ENCODE data around the gene PSD.

The PSD gene

DNA sequence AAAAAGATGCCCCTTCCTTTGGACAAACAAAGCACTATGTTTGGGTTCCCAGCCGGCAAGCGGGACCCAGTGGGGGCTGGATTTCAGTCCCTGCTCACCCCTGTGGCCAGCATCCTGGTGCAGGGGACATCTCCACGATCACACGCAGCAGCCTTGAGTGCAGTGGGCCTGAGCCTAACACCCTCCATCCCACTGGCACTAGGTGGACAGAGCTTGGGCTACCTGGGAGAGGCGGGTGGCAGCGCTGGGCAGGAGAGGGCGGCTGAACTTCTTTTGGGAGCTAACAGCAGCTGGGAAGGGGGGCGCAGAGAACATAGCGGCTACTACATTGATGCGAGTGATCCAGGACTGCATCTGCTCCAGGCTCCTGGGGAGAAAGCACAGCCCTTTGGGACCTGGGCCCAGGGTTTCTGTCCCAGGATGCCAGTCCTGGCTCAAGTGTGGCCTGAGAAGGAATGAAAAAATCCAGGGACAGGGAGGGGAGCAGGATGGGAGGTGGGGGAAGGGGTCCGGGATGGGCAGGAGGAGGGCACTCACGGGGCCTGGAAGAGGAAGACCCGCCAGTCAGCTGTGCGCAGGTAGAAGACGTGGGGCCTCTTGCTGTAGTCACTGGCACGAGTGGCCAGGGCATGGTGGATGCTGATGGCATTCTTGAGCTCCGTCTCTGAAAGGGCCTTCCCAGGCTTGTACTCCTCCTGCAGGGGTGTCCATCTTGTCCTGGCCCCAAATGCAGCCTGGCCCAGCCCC lies 14.1 kb downstream of the PSD start:
- no peak for DNase-seq (ENCODE audit: low spot score)

- no peak for DNase-seq (ENCODE audit: low spot score)
Measured at GRCh38 chr10:102403115-102403514, 15.5 kb downstream of the PSD start.

DNA sequence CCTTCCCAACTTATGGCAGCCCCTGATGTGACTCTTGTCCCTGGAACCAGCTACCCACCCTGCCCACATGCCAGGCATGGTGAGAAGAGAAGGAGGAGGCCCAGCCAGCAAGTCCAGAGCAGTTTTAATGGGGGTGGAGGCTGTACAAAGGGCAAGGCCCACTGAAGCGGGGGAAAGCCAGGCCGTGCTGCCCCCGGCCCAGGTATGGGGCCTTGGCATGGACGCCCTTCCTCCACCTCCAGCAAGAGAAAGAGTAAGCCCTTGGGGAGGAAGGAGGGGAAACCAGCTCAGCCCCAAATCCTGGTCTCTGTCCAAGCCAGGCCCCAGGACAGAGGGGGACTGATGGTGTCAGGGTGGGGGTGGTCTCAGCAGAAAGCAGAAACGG lies 16.1 kb downstream of the PSD start:
- no peak for DNase-seq (ENCODE audit: low spot score)

- DNase-seq (ENCODE audit: low spot score): no peak
Measured at GRCh38 chr10:102401735-102402511, 16.7 kb downstream of the PSD start.

DNA sequence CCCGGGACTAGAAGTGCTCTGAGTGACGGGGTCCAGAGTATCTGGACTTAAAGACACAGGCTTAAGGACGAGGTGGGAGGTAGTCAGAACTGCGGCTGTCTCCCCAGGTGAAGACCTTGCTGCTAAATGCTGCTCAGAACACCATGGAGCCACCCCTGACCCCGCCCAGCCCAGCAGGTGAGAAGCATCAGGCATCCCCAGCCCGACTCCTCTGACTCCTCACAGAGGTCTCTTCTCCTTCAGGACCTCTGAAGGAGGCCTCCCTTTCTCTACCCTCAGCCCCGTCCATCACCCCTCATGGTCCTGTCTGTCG lies 17.3 kb downstream of the PSD start:
- no peak for DNase-seq (ENCODE audit: low spot score)

DNA sequence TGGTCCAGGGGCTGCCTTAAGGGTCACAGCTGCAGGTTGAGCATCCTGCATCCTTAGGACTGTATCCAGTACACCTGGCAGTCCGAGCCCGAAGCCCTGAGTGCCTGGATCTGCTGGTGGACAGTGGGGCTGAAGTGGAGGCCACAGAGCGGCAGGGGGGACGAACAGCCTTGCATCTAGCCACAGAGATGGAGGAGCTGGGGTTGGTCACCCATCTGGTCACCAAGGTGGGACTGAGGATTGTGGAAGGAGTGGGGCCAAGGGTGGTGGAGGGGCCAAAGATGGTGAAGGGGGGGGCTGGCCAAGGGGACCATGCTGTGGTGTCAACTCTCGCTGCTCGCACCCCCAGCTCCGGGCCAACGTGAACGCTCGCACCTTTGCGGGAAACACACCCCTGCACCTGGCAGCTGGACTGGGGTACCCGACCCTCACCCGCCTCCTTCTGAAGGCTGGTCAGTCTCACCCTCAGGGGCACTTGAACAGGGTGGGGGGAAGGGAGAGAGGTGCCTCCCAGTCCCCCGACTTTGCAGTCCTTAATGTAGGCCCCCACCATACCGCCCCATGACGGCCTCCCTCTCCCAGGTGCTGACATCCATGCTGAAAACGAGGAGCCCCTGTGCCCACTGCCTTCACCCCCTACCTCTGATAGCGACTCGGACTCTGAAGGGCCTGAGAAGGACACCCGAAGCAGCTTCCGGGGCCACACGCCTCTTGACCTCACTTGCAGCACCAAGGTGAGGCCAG lies 17.8 kb downstream of the PSD start:
- no peak for DNase-seq (ENCODE audit: low spot score)

DNA sequence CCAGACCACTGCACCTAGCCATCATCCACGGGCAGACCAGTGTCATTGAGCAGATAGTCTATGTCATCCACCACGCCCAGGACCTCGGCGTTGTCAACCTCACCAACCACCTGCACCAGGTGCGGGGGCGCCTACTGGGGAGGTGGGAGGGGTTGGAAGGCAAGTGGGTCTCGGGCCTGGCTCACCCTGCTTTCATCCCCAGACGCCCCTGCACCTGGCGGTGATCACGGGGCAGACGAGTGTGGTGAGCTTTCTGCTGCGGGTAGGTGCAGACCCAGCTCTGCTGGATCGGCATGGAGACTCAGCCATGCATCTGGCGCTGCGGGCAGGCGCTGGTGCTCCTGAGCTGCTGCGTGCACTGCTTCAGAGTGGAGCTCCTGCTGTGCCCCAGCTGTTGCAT lies 18.5 kb downstream of the PSD start:
- no peak for DNase-seq (ENCODE audit: low spot score)

DNA sequence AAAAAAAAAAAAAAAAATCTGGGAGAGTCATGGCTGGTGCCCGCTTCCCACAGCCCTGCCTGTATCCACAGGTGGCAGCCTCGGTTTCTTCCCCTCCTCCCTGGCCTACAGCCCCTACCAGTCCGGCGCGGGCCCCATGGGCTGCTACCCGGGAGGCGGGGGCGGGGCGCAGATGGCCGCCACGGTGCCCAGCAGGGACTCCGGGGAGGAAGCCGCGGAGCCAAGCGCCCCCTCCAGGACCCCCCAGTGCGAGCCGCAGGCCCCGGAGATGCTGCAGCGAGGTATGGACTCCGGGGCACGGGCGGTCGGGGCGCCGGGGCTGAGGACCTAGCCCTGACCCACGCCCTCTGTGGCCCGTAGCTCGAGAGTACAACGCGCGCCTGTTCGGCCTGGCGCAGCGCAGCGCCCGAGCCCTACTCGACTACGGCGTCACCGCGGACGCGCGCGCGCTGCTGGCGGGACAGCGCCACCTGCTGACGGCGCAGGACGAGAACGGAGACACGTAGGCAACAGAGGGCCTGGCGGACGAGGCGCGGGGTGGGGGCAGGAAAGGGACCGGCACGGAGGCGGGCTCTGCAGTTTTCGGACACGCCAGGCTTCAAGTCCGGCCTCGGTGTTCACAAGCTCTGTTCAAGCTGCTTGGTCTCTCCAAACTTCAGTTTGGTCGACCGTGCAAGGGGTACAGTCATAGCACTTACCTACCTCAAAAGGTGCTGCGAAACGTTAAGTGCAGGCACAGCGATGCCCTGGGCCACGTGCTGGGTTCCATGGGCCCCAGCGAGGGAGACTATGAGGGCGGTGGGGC lies 19.2 kb downstream of the PSD start:
- peak; percentile 90 for DNase-seq (ENCODE audit: low spot score)

DNA sequence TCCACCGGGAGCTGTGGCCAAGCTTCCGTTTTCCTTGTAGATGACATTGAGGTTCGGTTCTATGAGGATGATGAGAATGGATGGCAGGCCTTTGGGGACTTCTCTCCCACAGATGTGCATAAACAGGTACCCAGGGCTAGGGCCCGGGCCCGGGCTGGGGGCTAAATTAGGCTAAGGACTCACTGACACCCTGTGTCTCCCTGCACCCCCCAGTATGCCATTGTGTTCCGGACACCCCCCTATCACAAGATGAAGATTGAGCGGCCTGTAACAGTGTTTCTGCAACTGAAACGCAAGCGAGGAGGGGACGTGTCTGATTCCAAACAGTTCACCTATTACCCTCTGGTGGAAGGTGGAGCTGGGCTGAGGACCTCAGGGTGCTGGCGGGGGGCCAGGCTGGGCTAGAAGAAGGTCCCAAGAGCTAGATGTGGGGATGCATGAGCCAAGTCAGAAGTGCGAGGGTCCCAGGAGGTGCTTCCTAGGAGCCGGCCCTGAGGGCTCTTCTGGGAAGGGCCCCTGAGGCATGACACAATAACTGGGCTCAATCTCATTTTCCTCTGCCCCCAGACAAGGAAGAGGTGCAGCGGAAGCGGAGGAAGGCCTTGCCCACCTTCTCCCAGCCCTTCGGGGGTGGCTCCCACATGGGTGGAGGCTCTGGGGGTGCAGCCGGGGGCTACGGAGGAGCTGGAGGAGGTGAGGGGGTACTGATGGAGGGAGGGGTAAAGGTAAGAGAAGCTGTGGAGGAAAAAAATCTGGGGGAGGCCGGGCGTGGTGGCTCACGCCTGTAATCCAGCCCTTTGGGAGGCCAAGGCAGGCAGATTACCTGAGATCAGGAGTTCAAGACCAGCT lies 20.2 kb downstream of the PSD start:
- no peak for DNase-seq (ENCODE audit: low spot score)

GRCh38 chr10:102397222-102398171 lies 21.1 kb downstream of the PSD start:
- no peak for DNase-seq (ENCODE audit: low spot score)

DNA sequence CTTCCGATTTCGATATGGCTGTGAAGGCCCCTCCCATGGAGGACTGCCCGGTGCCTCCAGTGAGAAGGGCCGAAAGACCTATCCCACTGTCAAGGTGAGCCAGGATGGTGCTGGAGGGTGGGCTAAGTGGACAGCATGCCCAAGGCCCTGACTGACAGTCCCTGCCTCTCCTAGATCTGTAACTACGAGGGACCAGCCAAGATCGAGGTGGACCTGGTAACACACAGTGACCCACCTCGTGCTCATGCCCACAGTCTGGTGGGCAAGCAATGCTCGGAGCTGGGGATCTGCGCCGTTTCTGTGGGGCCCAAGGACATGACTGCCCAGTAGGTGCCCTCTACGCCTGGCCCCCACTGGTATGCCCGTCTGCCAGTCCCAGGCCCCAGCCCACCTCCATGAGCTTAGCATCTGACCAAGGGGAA lies 21.8 kb downstream of the PSD start:
- no peak for DNase-seq (ENCODE audit: low spot score)

GRCh38 chr10:102396317-102396650 lies 22.3 kb downstream of the PSD start:
- peak; percentile 37 for DNase-seq (ENCODE audit: low spot score)

GRCh38 chr10:102395400-102396316 lies 22.9 kb downstream of the PSD start, which contains the start of gene NFKB2:
TSS of gene NFKB2 (plus strand) at chr10:102395705. CDS start at chr10:102395960, 255 bp downstream.
- DNase-seq (ENCODE audit: low spot score): peak; percentile 93

GRCh38 chr10:102394801-102395399 lies 23.7 kb downstream of the PSD start:
- peak; percentile 74 for DNase-seq (ENCODE audit: low spot score)

GRCh38 chr10:102394079-102394800 lies 24.3 kb downstream of the PSD start:
- DNase-seq (ENCODE audit: low spot score): peak; percentile 97

GRCh38 chr10:102393411-102394078 lies 25.0 kb downstream of the PSD start:
- no peak for DNase-seq (ENCODE audit: low spot score)

- DNase-seq (ENCODE audit: low spot score): no peak
Measured at GRCh38 chr10:102392306-102392705, 26.3 kb downstream of the PSD start.

Measured in hematopoietic multipotent progenitor cell treated with erythropoietin and hydrocortisone succinate and interleukin-3 and kit ligand, for 17 days (in vitro differentiated cells).